HG03064 (cell line): Measurements from ENCODE around the gene MYD88.

ENCODE experiments used
- ATAC-seq: cut with Tn5 transposase; IDR thresholded peaks from one replicate; pipeline ENCODE4 v1.9.1; 2021; ENCODE audit warnings: low read depth; ENCODE audit not compliant: unreplicated experiment

Gene MYD88

DNA sequence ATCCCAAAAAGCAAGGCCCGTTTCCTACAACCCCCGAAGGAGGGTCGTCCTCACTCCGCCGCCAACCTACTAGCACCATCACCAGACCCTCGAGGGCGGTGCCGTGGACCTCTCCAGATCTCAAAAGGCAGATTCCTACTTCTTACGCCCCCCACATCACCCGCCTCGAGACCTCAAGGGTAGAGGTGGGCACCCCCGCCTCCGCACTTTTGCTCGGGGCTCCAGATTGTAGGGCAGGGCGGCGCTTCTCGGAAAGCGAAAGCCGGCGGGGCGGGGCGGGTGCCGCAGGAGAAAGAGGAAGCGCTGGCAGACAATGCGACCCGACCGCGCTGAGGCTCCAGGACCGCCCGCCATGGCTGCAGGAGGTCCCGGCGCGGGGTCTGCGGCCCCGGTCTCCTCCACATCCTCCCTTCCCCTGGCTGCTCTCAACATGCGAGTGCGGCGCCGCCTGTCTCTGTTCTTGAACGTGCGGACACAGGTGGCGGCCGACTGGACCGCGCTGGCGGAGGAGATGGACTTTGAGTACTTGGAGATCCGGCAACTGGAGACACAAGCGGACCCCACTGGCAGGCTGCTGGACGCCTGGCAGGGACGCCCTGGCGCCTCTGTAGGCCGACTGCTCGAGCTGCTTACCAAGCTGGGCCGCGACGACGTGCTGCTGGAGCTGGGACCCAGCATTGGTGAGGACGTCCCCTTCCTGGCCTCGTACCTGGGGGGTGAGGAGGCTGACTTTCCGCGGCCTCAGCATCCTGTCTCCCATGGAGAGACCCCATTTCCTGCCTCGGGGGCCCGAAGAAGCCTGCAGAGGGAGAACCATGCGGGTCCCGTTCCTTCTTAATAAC is at the start of gene MYD88:
TSS of gene MYD88 (plus strand) at position 313 of the 842 bp plus-strand sequence. CDS start at position 353, 40 bp downstream.
- ATAC-seq: no peak

DNA sequence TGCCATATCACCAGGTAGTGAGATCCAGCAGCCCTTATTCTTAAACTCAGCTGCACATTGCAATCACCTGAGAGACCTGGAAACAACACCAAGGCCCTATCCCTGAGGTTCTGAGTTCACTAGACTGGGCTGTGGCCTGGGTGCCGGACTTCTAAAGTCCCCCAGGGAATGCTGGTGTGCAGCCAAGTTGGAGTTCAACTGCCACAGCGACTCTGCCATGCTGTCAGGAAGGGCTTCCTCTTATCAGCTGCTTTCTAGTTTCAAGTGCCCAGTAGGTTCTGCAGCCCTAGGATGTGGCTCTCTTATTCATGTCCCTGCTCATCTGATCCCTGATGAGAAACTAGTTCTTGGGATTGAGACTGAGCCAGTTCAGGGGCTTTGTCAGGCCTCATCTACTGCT is 49.3 kb upstream of the MYD88 start:
- ATAC-seq: no peak

- no peak for ATAC-seq
These were observed 48.0 kb upstream of the MYD88 start for GRCh38 chr3:38090453-38090852.

- no peak for ATAC-seq
These were observed 43.5 kb upstream of the MYD88 start for GRCh38 chr3:38094999-38095398.

GRCh38 chr3:38095669-38096483 is 42.6 kb upstream of the MYD88 start:
- no peak for ATAC-seq

DNA sequence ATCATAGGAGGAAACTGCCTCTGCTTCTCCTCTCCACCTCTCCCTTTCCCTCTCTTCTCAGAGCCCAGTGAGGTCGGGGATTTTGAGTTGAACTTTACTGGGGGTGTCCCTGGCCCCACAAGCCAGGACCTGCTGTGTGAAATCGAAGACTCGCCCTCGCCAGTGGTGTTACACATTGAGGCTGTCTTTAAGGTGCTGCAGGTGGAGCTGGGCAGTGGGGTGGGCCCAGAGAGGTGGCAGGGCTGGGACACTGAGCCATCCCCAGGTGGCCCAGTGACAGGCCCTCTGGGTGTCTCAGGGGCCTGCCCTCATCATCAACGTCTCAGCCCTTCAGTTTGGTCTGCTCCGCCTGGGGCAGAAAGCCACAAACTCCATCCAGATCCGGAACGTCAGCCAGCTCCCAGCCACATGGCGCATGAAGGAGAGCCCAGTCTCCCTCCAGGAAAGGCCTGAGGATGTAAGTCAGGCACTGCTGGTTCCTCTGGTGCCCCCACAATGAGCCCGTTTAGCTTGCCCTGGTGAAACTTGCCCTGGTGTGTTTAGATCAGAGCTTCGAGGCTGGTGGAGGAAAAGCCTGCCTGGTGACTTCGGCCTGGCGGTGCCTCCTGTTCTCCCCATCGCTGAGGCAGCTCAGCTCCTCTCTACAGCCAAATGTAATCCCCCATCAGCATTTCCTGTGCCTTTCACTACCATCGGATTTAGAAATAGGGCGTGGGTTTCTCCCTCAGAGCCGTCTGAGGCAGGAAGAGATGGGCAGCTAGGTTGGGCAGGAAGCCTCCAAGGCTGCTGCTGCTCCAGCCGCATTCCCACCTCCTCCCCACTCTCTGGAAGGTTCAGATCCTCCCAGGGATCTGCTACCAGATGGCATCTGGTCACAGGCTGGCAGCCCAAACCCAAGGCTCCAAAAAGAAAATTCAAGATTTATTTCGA is 40.8 kb upstream of the MYD88 start:
- ATAC-seq: no peak

DNA sequence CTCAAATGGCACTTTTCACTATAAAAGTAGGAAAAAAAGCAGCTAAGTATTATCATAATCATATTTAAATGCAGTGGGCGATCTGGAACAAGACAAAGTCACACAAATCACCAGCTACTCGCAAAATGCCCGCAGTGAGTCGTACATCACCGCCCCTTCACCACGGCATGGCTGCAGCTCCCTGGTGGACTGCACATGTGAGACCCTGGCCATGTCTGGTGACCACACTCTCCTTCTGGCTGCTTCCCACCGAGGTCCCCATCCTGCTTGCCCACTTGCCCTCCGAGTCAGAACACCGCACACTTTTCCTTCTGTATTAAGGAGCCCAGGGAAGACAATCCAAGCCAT is 40.1 kb upstream of the MYD88 start:
- ATAC-seq: no peak

GRCh38 chr3:38099518-38099917 is 38.9 kb upstream of the MYD88 start:
- no peak for ATAC-seq

DNA sequence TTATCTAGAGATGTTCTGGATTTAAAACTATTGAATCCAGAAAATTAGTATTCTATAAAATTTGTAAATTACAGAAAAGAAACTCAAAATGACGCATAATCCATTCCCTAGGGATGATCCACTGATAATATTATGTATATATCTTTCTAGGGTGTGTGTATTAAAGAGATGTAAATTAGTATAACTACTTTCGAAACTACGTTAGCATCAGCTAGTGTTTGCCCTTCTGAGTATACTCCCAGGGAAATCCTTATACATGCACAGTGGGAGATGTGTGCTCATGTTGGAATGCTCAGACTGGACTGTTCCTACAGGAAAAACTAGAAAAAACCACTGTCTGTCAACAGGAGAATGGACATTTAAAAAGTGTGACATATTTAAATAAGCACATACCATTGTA is 38.0 kb upstream of the MYD88 start:
- ATAC-seq: no peak

DNA sequence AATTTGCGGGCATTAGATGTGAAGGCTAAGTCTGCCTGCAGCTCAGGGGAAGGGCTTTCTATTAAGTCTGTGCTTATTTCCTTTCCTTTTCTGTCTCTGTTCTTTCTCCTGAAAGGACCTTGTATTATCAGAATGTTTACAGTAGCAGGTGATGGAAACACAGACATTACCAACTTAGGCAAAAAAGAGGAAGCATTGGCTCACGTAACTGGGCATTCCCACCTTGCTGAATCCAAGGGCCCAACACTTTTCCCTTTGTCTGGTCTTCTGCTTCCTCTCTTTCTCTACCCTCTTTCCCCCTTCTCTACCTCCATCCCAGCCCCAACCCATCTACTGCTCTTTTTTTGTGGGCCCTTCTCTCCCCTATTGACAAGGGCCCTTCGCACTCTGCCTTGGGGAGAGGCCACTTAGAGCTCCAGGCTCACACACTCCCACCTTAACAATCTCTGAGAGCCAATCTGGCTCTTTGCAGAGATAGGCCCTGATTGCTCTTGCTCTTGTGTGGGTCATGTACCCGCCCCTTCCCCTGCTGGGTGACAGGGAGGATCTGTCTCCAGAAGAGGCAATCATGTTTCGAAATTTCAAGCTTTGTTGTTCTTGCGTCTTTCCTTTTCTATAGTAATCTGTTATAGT is 36.5 kb upstream of the MYD88 start:
- ATAC-seq: no peak

- no peak for ATAC-seq
These were observed 36.0 kb upstream of the MYD88 start for GRCh38 chr3:38102444-38102814.

- no peak for ATAC-seq
These were observed 32.9 kb upstream of the MYD88 start for GRCh38 chr3:38105525-38105924.

GRCh38 chr3:38107911-38108648 is 30.4 kb upstream of the MYD88 start:
- ATAC-seq: no peak

DNA sequence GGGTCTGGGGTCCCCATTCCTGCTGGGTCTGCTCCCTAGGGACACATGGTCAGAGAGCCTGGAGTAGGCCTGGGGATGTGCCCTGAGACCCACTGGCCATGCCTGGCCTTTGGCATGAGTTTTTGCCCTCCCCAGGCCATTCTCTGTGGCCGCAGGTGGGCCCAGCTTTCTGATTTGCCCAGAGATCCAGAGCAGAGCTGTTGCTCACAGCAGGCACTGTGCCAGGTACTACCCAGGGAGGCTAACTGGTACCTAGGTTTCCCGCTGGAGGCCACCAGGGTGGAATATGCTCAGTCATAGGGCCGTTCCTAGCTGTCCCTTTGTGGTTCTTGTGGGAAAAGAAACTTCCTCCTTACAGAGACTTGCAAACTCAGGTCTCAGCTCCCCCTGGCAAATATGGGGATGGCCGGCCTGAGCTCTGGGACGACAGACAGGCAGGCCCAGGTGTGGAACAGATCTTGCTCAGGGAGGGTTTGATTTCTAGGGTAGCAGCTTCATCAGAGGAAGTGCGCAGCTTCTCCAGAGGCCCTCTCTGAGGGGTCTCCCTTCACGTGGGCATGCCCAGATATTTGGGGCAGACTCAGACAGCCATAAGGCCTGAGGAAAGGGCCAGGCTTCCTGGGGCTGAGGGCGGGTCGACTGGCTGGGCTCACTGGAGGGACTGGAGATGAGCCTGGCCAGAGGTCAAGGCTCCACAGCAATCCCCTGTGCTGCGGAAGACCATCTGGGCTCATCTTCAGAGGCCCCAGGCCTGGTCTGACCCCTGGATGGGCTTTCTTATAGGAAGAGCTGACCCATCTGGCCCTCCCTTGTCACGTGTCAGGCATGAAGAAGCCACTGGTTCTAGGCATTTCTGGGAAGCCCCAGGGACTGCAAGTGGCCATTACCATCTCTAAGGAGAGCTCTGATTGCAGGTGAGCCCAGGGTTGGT is 29.5 kb upstream of the MYD88 start:
- no peak for ATAC-seq

DNA sequence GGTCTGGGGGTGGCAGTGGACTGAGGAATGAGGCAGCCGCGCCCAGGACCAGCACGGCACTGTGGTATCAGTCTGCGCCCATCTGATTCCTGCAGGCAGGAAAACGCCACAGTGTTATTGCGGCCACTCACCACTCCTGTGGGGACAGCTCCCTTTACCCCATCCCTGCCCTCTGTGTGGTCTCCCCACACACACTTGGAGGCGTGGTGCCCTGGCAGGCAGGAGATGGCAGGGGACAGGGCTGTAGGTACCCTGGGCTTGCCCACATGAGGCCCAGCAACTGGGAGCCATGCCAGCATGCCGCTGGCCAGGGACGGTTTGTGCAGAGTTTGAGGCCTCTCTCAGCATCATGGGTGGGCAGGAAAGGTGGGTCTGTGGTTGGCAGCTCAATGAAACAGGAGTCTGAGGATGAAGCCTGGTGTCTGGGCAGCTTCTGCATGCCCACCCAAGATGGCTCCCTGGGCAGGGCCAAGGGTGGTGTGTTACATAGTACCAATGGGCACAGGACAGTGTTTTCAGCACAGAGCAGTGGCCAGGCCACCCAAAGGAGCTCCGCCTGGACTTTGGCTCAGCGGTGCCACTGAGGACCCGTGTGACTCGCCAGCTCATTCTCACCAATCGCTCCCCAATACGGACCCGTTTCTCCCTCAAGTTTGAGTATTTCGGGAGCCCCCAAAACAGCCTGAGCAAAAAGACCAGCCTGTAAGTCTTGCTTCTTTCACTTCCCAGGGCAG is 28.7 kb upstream of the MYD88 start:
- ATAC-seq: no peak

GRCh38 chr3:38110314-38111050 is 28.0 kb upstream of the MYD88 start:
- no peak for ATAC-seq

DNA sequence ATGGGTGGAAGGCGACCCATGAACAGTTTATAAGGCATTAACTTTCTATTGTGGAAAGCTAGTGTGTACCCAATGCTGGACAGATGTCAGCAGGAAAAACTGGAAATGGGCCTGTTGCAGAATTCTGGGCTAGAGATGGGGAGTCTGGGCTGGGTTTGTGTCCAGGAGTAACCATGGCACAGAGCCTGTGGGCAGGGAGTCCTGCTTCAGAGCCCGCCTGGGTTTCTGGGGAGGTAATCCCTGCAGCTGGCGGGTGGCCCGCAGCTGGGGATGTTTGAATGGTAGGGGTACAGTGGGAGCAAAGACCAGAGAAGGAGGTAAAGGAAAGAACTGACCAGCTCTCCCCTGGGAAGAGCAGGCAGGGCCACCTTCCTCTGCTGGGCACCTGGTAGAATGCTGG is 27.3 kb upstream of the MYD88 start:
- ATAC-seq: no peak
